ENCODE measurements around the gene LCT. TPM values are rescaled to one million over a fixed set of nuclear protein-coding genes. Genes with fewer than 3 reads are reported as not detected.

Gene LCT
- polyA plus RNA-seq, 3 donors, result not detected

DNA sequence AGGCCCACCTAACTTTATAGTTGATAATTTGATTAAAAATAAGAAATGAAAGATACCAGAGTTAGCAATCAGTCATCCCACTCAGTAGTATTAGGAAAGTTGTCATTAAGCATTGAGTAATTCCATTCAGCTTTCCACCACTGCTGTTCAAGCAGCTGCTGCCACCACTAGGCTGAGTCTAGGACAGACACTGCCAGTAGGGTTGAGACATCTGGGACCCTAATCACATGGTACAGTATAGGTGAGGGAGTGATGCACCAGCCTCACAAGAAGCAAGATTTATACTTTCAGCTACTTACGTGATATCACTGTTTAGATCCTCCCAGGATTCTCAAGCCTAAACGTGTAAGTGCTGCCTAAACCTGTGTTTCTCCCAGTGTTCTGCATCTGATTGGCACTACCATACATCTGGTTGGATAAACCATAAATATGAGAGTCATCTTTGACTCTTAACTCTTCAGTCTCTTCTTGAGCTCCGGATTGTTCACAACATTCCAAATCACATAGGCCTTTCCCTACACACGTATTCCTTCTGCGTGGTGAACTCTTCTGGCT lies 92.1 kb downstream of the LCT start:
- no peak overlapping the region for H3K4me2 ChIP-seq (replicated peaks; ENCODE audit: extremely low read depth, low read length, poor library complexity, severe bottlenecking)

DNA sequence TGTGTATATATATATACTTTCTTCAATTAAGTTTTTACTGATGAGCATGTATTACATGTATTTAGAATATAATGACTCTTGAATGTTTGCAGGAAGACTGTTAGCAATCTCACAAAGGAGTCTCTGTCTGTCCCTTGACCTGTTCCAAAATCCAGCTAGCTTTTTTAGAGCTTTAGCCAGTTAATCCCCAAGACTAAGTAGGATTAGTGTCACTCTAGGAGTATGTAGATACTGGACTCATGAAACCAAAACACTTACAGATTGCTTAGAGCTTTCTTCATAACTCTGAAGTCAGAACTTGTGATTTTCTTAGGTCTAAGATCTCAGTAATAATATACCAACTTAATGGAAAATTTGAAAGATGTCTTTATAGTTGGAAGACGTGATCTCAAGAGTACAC lies 93.1 kb downstream of the LCT start:
- no peak overlapping the region for H2AFZ ChIP-seq (ENCODE audit: insufficient read depth, low read depth, low read length, poor library complexity, severe bottlenecking)
- Mint-ChIP-seq H3K36me3 (peaks cover 14 to 21% of the 10 kb centered on the region in 2 donors), H3K4me1 (peaks cover 28% of the 10 kb centered on the region), H3K9me3 (peaks cover 0 to 3% (median 0%) of the 10 kb centered on the region in 7 donors), H3K27ac (peak overlapping the region in 4 of 7 donors; percentile 23 to 58 (median 45)), H3K27me3 (ENCODE audit: low read depth in 3 of 3) (no peaks in the 10 kb centered on the region), H3K4me3 (peak overlapping the region in 1 of 2 donors; percentile 28)
- H3K27ac ChIP-seq (ENCODE audit: low read depth in 1 of 2, low read length in 2 of 2), result peak overlapping the region in 1 of 2 donors; percentile 62
- intact Hi-C loops (cut with micrococcal nuclease), result loop anchor here in 1 of 2 donors (5.0 to 10.0 kb wide), 4 partner anchors 141 to 689 kb away; partner anchors contain the start of genes CXCR4, R3HDM1, RAB3GAP1 and ZRANB3
- peaks cover 67% of the 10 kb centered on the region for H3K79me2 ChIP-seq (ENCODE audit: insufficient read depth, low read length)
- H3K4me1 ChIP-seq (ENCODE audit: control insufficient read depth in 1 of 2, insufficient read depth in 2 of 2, low read length in 2 of 2), result peaks cover 10 to 18% of the 10 kb centered on the region in 2 donors
- H3K4me3 ChIP-seq (replicated peaks in 1 of 3; ENCODE audit: low read depth in 2 of 3, low read length in 3 of 3), result peak overlapping the region in 1 of 3 experiments; percentile 90
- no peaks in the 10 kb centered on the region for H3K9me3 ChIP-seq (replicated peaks in 1 of 2; ENCODE audit: control insufficient read depth in 1 of 2, insufficient read depth in 1 of 2, low read length in 2 of 2)
- TF ChIP-seq, protein P1, sequence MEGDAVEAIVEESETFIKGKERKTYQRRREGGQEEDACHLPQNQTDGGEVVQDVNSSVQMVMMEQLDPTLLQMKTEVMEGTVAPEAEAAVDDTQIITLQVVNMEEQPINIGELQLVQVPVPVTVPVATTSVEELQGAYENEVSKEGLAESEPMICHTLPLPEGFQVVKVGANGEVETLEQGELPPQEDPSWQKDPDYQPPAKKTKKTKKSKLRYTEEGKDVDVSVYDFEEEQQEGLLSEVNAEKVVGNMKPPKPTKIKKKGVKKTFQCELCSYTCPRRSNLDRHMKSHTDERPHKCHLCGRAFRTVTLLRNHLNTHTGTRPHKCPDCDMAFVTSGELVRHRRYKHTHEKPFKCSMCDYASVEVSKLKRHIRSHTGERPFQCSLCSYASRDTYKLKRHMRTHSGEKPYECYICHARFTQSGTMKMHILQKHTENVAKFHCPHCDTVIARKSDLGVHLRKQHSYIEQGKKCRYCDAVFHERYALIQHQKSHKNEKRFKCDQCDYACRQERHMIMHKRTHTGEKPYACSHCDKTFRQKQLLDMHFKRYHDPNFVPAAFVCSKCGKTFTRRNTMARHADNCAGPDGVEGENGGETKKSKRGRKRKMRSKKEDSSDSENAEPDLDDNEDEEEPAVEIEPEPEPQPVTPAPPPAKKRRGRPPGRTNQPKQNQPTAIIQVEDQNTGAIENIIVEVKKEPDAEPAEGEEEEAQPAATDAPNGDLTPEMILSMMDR (IDR thresholded peaks at IDR 0.05), result no peak
- WGBS (ENCODE audit: insufficient coverage), result no CpG with 5 or more reads among the region's 1 CpG
- peaks cover 9 to 25% of the 10 kb centered on the region in 2 donors for H3K36me3 ChIP-seq (replicated peaks in 1 of 2; ENCODE audit: control insufficient read depth in 1 of 2, insufficient read depth in 2 of 2, low read length in 2 of 2)
- DNase-seq, result no peak
- H3K27me3 ChIP-seq (ENCODE audit: control insufficient read depth in 2 of 2, insufficient read depth in 2 of 2, low read length in 2 of 2), result no peaks in the 10 kb centered on the region
- H3K9ac ChIP-seq (ENCODE audit: insufficient read depth, low read length, poor library complexity, severe bottlenecking), result no peak overlapping the region
- peak overlapping the region; percentile 81 for H3K4me2 ChIP-seq (replicated peaks; ENCODE audit: extremely low read depth, low read length, poor library complexity, severe bottlenecking)
- peaks cover 32% of the 10 kb centered on the region for H4K20me1 ChIP-seq (ENCODE audit: insufficient read depth, low read length)

More for the DNA sequence above, 92.1 kb downstream of the LCT start:
- Histone ChIP-seq H2AFZ (ENCODE audit: insufficient read depth, low read depth, low read length, poor library complexity, severe bottlenecking) (no peak overlapping the region), H3K4me3 (replicated peaks in 1 of 3; ENCODE audit: low read depth in 2 of 3, low read length in 3 of 3) (no peak overlapping the region), H3K9me3 (replicated peaks in 1 of 2; ENCODE audit: control insufficient read depth in 1 of 2, insufficient read depth in 1 of 2, low read length in 2 of 2) (no peaks in the 10 kb centered on the region), H3K36me3 (replicated peaks in 1 of 2; ENCODE audit: control insufficient read depth in 1 of 2, insufficient read depth in 2 of 2, low read length in 2 of 2) (peaks cover 17 to 35% of the 10 kb centered on the region in 2 donors), H3K79me2 (ENCODE audit: insufficient read depth, low read length) (peaks cover 71% of the 10 kb centered on the region), H3K27ac (ENCODE audit: low read depth in 1 of 2, low read length in 2 of 2) (peak overlapping the region in 1 of 2 donors; percentile 1), H4K20me1 (ENCODE audit: insufficient read depth, low read length) (peaks cover 32% of the 10 kb centered on the region), H3K9ac (ENCODE audit: insufficient read depth, low read length, poor library complexity, severe bottlenecking) (no peak overlapping the region), H3K4me1 (ENCODE audit: control insufficient read depth in 1 of 2, insufficient read depth in 2 of 2, low read length in 2 of 2) (peaks cover 10 to 18% of the 10 kb centered on the region in 2 donors), H3K27me3 (ENCODE audit: control insufficient read depth in 2 of 2, insufficient read depth in 2 of 2, low read length in 2 of 2) (no peaks in the 10 kb centered on the region)
- H3K36me3 Mint-ChIP-seq, result peaks cover 23 to 31% of the 10 kb centered on the region in 2 donors
- intact Hi-C loops (cut with micrococcal nuclease), result loop anchor here in 1 of 2 donors (5.0 to 10.0 kb wide), 4 partner anchors 140 to 690 kb away; partner anchors contain the start of genes CXCR4, R3HDM1, RAB3GAP1 and ZRANB3
- H3K4me3 Mint-ChIP-seq, result no peak overlapping the region
- TF ChIP-seq, protein P1 (IDR thresholded peaks at IDR 0.05), result peak; percentile 21
- H3K27ac Mint-ChIP-seq, result peak overlapping the region in 2 of 7 donors; percentile 1 to 58
- no peaks in the 10 kb centered on the region for H3K27me3 Mint-ChIP-seq (ENCODE audit: low read depth in 3 of 3)
- peaks cover 0 to 3% (median 0%) of the 10 kb centered on the region in 7 donors for H3K9me3 Mint-ChIP-seq
- H3K4me1 Mint-ChIP-seq, result peaks cover 28% of the 10 kb centered on the region
- 100% methylated on average over 3 of the region's 5 CpGs for WGBS (ENCODE audit: insufficient coverage)
- DNase-seq, result peak in 2 of 3 donors; percentile 3 to 42

Measured in CD14-positive monocyte (primary cell).